Endothelial cell (in vitro differentiated cells): Measurements from ENCODE around the gene HEMGN. TPM values are rescaled to one million over a fixed set of nuclear protein-coding genes. Genes with fewer than 3 reads are reported as not detected.
A peak's percentile ranks its signal among the peaks of the same experiment; 100 is the strongest.

ENCODE experiments used
- DNase-seq: peaks from one replicate; pipeline ENCODE4 v3.0.0; 2021; ENCODE audit warnings: low spot score
- H3K27ac Mint-ChIP-seq: one replicate; pipeline ENCODE4 v1.8.0; 2021; ENCODE audit warnings: mixed read lengths, inconsistent platforms; ENCODE audit not compliant: unreplicated experiment
- H3K27me3 Mint-ChIP-seq: one replicate; pipeline ENCODE4 v1.8.0; 2021; ENCODE audit warnings: mild to moderate bottlenecking, moderate library complexity, mixed read lengths, inconsistent platforms; ENCODE audit not compliant: unreplicated experiment
- H3K36me3 Mint-ChIP-seq: one replicate; pipeline ENCODE4 v1.8.0; 2021; ENCODE audit warnings: mild to moderate bottlenecking, low read depth, mixed read lengths, inconsistent platforms; ENCODE audit not compliant: unreplicated experiment
- H3K4me1 Mint-ChIP-seq: one replicate; pipeline ENCODE4 v1.8.0; 2021; ENCODE audit warnings: mild to moderate bottlenecking, mixed read lengths, inconsistent platforms; ENCODE audit not compliant: unreplicated experiment
- H3K4me3 Mint-ChIP-seq: one replicate; pipeline ENCODE4 v1.8.0; 2021; ENCODE audit warnings: mild to moderate bottlenecking, mixed read lengths, inconsistent platforms; ENCODE audit not compliant: unreplicated experiment
- H3K9me3 Mint-ChIP-seq: one replicate; pipeline ENCODE4 v1.8.0; 2021; ENCODE audit warnings: mixed read lengths, inconsistent platforms; ENCODE audit not compliant: unreplicated experiment
- total RNA-seq: library from RNA; stranded (reverse); fragmentation: NEBNext Ultra II Directional; extraction: Animal tissue kit (Norgen Biotek cat#: 25700); gene quantifications from one replicate; pipeline ENCODE4 v1.2.1, GENCODE V29; 2021; ENCODE audit not compliant: unreplicated experiment
- TF ChIP-seq, protein P1 (sequence below): fragments of 200-600 bp; sonication (generic); IDR thresholded peaks from one replicate; pipeline ENCODE4 v1.5.0; 2021; ENCODE audit warnings: antibody characterized with exemption; ENCODE audit not compliant: unreplicated experiment

HEMGN gene
- total RNA-seq, 1 donor from 2014 or later = 0.44 TPM

GRCh38 chr9:97928986-97929604 lies 8.9 kb downstream of the HEMGN start:
- Mint-ChIP-seq H3K4me1 (peaks cover 13% of the 10 kb centered on the region), H3K4me3 (no peak overlapping the region), H3K36me3 (no peaks in the 10 kb centered on the region), H3K27ac (no peak overlapping the region), H3K9me3 (no peaks in the 10 kb centered on the region), H3K27me3 (no peaks in the 10 kb centered on the region)
- no peak for DNase-seq
- TF ChIP-seq, protein P1, sequence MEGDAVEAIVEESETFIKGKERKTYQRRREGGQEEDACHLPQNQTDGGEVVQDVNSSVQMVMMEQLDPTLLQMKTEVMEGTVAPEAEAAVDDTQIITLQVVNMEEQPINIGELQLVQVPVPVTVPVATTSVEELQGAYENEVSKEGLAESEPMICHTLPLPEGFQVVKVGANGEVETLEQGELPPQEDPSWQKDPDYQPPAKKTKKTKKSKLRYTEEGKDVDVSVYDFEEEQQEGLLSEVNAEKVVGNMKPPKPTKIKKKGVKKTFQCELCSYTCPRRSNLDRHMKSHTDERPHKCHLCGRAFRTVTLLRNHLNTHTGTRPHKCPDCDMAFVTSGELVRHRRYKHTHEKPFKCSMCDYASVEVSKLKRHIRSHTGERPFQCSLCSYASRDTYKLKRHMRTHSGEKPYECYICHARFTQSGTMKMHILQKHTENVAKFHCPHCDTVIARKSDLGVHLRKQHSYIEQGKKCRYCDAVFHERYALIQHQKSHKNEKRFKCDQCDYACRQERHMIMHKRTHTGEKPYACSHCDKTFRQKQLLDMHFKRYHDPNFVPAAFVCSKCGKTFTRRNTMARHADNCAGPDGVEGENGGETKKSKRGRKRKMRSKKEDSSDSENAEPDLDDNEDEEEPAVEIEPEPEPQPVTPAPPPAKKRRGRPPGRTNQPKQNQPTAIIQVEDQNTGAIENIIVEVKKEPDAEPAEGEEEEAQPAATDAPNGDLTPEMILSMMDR = no peak

GRCh38 chr9:97925497-97926334 lies 12.3 kb downstream of the HEMGN start:
- Mint-ChIP-seq H3K4me1 (peaks cover 15% of the 10 kb centered on the region), H3K27me3 (peaks cover 11% of the 10 kb centered on the region), H3K27ac (no peak overlapping the region), H3K9me3 (no peaks in the 10 kb centered on the region), H3K36me3 (no peaks in the 10 kb centered on the region), H3K4me3 (no peak overlapping the region)
- no peak for DNase-seq
- TF ChIP-seq, protein P1 = no peak

- no peaks in the 10 kb centered on the region for H3K36me3 Mint-ChIP-seq
- no peak overlapping the region for H3K27ac Mint-ChIP-seq
- TF ChIP-seq, protein P1 = no peak
- H3K4me1 Mint-ChIP-seq = peaks cover 11% of the 10 kb centered on the region
- DNase-seq = no peak
- H3K4me3 Mint-ChIP-seq = no peak overlapping the region
- H3K27me3 Mint-ChIP-seq = peaks cover 11% of the 10 kb centered on the region
- no peaks in the 10 kb centered on the region for H3K9me3 Mint-ChIP-seq
Observed at GRCh38 chr9:97924386-97924785, 13.6 kb downstream of the HEMGN start.

- DNase-seq = peak; percentile 63
- H3K4me1 Mint-ChIP-seq = peaks cover 11% of the 10 kb centered on the region
- no peaks in the 10 kb centered on the region for H3K36me3 Mint-ChIP-seq
- TF ChIP-seq, protein P1 = peak; percentile 83
- no peak overlapping the region for H3K4me3 Mint-ChIP-seq
- no peak overlapping the region for H3K27ac Mint-ChIP-seq
- H3K9me3 Mint-ChIP-seq = no peaks in the 10 kb centered on the region
- peaks cover 11% of the 10 kb centered on the region for H3K27me3 Mint-ChIP-seq
Observed at GRCh38 chr9:97923529-97924108, 14.4 kb downstream of the HEMGN start.
